ENCODE data around the gene ART4. TPM values are rescaled to one million over a fixed set of nuclear protein-coding genes. Genes with fewer than 3 reads are reported as not detected.

The ART4 gene
- not detected for total RNA-seq

GRCh38 chr12:14843425-14843887 lies at the start of gene ART4:
Gene ART4 (minus strand): TSS chr12:14843526. CDS start chr12:14843113, 413 bp downstream.
- peaks cover 7% of the 10 kb centered on the region for H3K27me3 ChIP-seq (ENCODE audit: insufficient read depth, low read length)
- no peak within 1 kb of the TSS for H3K4me3 ChIP-seq (ENCODE audit: low read length)
- no peaks in the 10 kb centered on the region for H3K9me3 ChIP-seq (ENCODE audit: low read depth, low read length)
- peaks cover 3% of the 10 kb centered on the region for H3K4me1 ChIP-seq (ENCODE audit: insufficient read depth, low read length)

GRCh38 chr12:14892726-14893505 lies 49.6 kb upstream of the ART4 start:
- H3K4me3 ChIP-seq (ENCODE audit: low read length): no peak overlapping the region
- no peaks in the 10 kb centered on the region for H3K27me3 ChIP-seq (ENCODE audit: insufficient read depth, low read length)
- no peaks in the 10 kb centered on the region for H3K9me3 ChIP-seq (ENCODE audit: low read depth, low read length)
- no peaks in the 10 kb centered on the region for H3K4me1 ChIP-seq (ENCODE audit: insufficient read depth, low read length)

GRCh38 chr12:14890701-14891100 lies 47.4 kb upstream of the ART4 start:
- no peak overlapping the region for H3K4me3 ChIP-seq (ENCODE audit: low read length)
- H3K27me3 ChIP-seq (ENCODE audit: insufficient read depth, low read length): peaks cover 8% of the 10 kb centered on the region
- H3K4me1 ChIP-seq (ENCODE audit: insufficient read depth, low read length): peaks cover 5% of the 10 kb centered on the region
- no peaks in the 10 kb centered on the region for H3K9me3 ChIP-seq (ENCODE audit: low read depth, low read length)

GRCh38 chr12:14886271-14886670 lies 42.9 kb upstream of the ART4 start:
- no peaks in the 10 kb centered on the region for H3K9me3 ChIP-seq (ENCODE audit: low read depth, low read length)
- H3K27me3 ChIP-seq (ENCODE audit: insufficient read depth, low read length): peaks cover 10% of the 10 kb centered on the region
- H3K4me3 ChIP-seq (ENCODE audit: low read length): no peak overlapping the region
- peaks cover 16% of the 10 kb centered on the region for H3K4me1 ChIP-seq (ENCODE audit: insufficient read depth, low read length)

GRCh38 chr12:14885718-14886221 lies 42.4 kb upstream of the ART4 start, which contains the start of gene MGP:
Gene MGP (minus strand): TSS chr12:14885854. CDS start chr12:14885791, 63 bp downstream.
- H3K27me3 ChIP-seq (ENCODE audit: insufficient read depth, low read length): peaks cover 10% of the 10 kb centered on the region
- H3K9me3 ChIP-seq (ENCODE audit: low read depth, low read length): no peaks in the 10 kb centered on the region
- no peak within 1 kb of the TSS for H3K4me3 ChIP-seq (ENCODE audit: low read length)
- H3K4me1 ChIP-seq (ENCODE audit: insufficient read depth, low read length): peaks cover 16% of the 10 kb centered on the region

GRCh38 chr12:14884458-14884878 lies 41.1 kb upstream of the ART4 start:
- H3K4me1 ChIP-seq (ENCODE audit: insufficient read depth, low read length): peaks cover 16% of the 10 kb centered on the region
- peaks cover 10% of the 10 kb centered on the region for H3K27me3 ChIP-seq (ENCODE audit: insufficient read depth, low read length)
- no peaks in the 10 kb centered on the region for H3K9me3 ChIP-seq (ENCODE audit: low read depth, low read length)
- no peak overlapping the region for H3K4me3 ChIP-seq (ENCODE audit: low read length)

- peaks cover 16% of the 10 kb centered on the region for H3K4me1 ChIP-seq (ENCODE audit: insufficient read depth, low read length)
- H3K27me3 ChIP-seq (ENCODE audit: insufficient read depth, low read length): peaks cover 10% of the 10 kb centered on the region
- no peaks in the 10 kb centered on the region for H3K9me3 ChIP-seq (ENCODE audit: low read depth, low read length)
- H3K4me3 ChIP-seq (ENCODE audit: low read length): no peak overlapping the region
Measured at GRCh38 chr12:14883686-14884085, 40.4 kb upstream of the ART4 start.

- Histone ChIP-seq H3K4me3 (ENCODE audit: low read length) (no peak overlapping the region), H3K4me1 (ENCODE audit: insufficient read depth, low read length) (peaks cover 13% of the 10 kb centered on the region), H3K9me3 (ENCODE audit: low read depth, low read length) (no peaks in the 10 kb centered on the region), H3K27me3 (ENCODE audit: insufficient read depth, low read length) (peaks cover 5% of the 10 kb centered on the region)
Measured at GRCh38 chr12:14880890-14881453, 37.6 kb upstream of the ART4 start.

GRCh38 chr12:14879222-14879933 lies 36.1 kb upstream of the ART4 start:
- H3K9me3 ChIP-seq (ENCODE audit: low read depth, low read length): no peaks in the 10 kb centered on the region
- peaks cover 2% of the 10 kb centered on the region for H3K4me1 ChIP-seq (ENCODE audit: insufficient read depth, low read length)
- no peak overlapping the region for H3K4me3 ChIP-seq (ENCODE audit: low read length)
- no peaks in the 10 kb centered on the region for H3K27me3 ChIP-seq (ENCODE audit: insufficient read depth, low read length)

- Histone ChIP-seq H3K4me1 (ENCODE audit: insufficient read depth, low read length) (no peaks in the 10 kb centered on the region), H3K9me3 (ENCODE audit: low read depth, low read length) (no peaks in the 10 kb centered on the region), H3K27me3 (ENCODE audit: insufficient read depth, low read length) (no peaks in the 10 kb centered on the region), H3K4me3 (ENCODE audit: low read length) (no peak overlapping the region)
Measured at GRCh38 chr12:14878488-14878887, 35.2 kb upstream of the ART4 start.

- no peaks in the 10 kb centered on the region for H3K4me1 ChIP-seq (ENCODE audit: insufficient read depth, low read length)
- no peaks in the 10 kb centered on the region for H3K27me3 ChIP-seq (ENCODE audit: insufficient read depth, low read length)
- H3K9me3 ChIP-seq (ENCODE audit: low read depth, low read length): no peaks in the 10 kb centered on the region
- no peak overlapping the region for H3K4me3 ChIP-seq (ENCODE audit: low read length)
Measured at GRCh38 chr12:14876833-14877232, 33.5 kb upstream of the ART4 start.

- H3K4me3 ChIP-seq (ENCODE audit: low read length): no peak overlapping the region
- H3K9me3 ChIP-seq (ENCODE audit: low read depth, low read length): no peaks in the 10 kb centered on the region
- H3K4me1 ChIP-seq (ENCODE audit: insufficient read depth, low read length): no peaks in the 10 kb centered on the region
- H3K27me3 ChIP-seq (ENCODE audit: insufficient read depth, low read length): no peaks in the 10 kb centered on the region
Measured at GRCh38 chr12:14874882-14875281, 31.6 kb upstream of the ART4 start.

- H3K9me3 ChIP-seq (ENCODE audit: low read depth, low read length): no peaks in the 10 kb centered on the region
- no peaks in the 10 kb centered on the region for H3K4me1 ChIP-seq (ENCODE audit: insufficient read depth, low read length)
- H3K27me3 ChIP-seq (ENCODE audit: insufficient read depth, low read length): no peaks in the 10 kb centered on the region
- H3K4me3 ChIP-seq (ENCODE audit: low read length): no peak overlapping the region
Measured at GRCh38 chr12:14873440-14874185, 30.3 kb upstream of the ART4 start.

- Histone ChIP-seq H3K9me3 (ENCODE audit: low read depth, low read length) (no peaks in the 10 kb centered on the region), H3K27me3 (ENCODE audit: insufficient read depth, low read length) (no peaks in the 10 kb centered on the region), H3K4me1 (ENCODE audit: insufficient read depth, low read length) (no peaks in the 10 kb centered on the region), H3K4me3 (ENCODE audit: low read length) (no peak overlapping the region)
Measured at GRCh38 chr12:14871886-14872285, 28.6 kb upstream of the ART4 start.
